Right cardiac atrium (tissue), 5 donors: ENCODE measurements around the gene DTYMK. TPM values are rescaled to one million over a fixed set of nuclear protein-coding genes. Genes with fewer than 3 reads are reported as not detected.
A peak's percentile ranks its signal among the peaks of the same experiment; 100 is the strongest.
"Not testable (repeated sequence)": the region's sequence is repeated elsewhere in the genome, so short reads cannot be mapped to it uniquely, and the experiment has no call there.

ENCODE experiments used
- ATAC-seq, 2 donors: fragments of 200-7000 bp; cut with Tn5 transposase; one replicate each; pipeline versions ENCODE4 v1.8.0 to v1.9.1; 2020; ENCODE audit warnings: moderate library complexity in 2 of 2, mild to moderate bottlenecking in 1 of 2
- DNase-seq, 3 donors: peaks; one replicate each; pipeline ENCODE4 v3.0.0-alpha.2; 2020
- H3K27ac ChIP-seq: one replicate; pipeline ENCODE4 v1.5.1; 2013; ENCODE audit warnings: mild to moderate bottlenecking, low read length, control low read depth, moderate library complexity
- H3K27me3 ChIP-seq: one replicate; pipeline ENCODE4 v1.6.1; 2013; ENCODE audit not compliant: control insufficient read depth, insufficient read depth
- H3K4me1 ChIP-seq: one replicate; pipeline ENCODE4 v1.6.1; 2013; ENCODE audit warnings: low read length; ENCODE audit not compliant: control insufficient read depth, insufficient read depth
- H3K4me3 ChIP-seq: one replicate; pipeline ENCODE4 v1.5.1; 2013; ENCODE audit warnings: low read length, control low read depth
- H3K9me3 ChIP-seq: one replicate; pipeline ENCODE4 v1.6.1; 2013; ENCODE audit warnings: low read length; ENCODE audit not compliant: control insufficient read depth
- WGBS: extraction: QIAGEN DNeasy Blood & Tissue Kit; methylation state at CpG from one replicate; pipeline ENCODE4 v1.1.7; 2013; 5-methylcytosine and 5-hydroxymethylcytosine counted together
- intact Hi-C, 4 donors: fragments of 100-400 bp; cut with DNase I; formaldehyde crosslinking; loops; one replicate each; pipeline versions ENCODE4 v1.11.0 to v1.14.0; 2022 to 2023
- long read RNA-seq, 4 donors: library from polyadenylated mRNA; unstranded; transcript quantifications; one replicate each; pipeline ENCODE4 v2.0.0, GENCODE V29; 2020 to 2021
- polyA plus RNA-seq: library from polyadenylated mRNA; stranded (reverse); fragments of 200-250 nt; gene quantifications from one replicate; pipeline ENCODE4 v1.2.3, GENCODE V29; 2013
- total RNA-seq, 4 donors: library from RNA; stranded (reverse); fragmentation: NEBNext Ultra II Directional; extraction: Animal tissue kit (Norgen Biotek cat#: 25700); gene quantifications; one replicate each; pipeline ENCODE4 v1.2.1, GENCODE V29; 2021
- donor health status: healthy with polysubstance abuse.
- donor health status: DM: no; HTN: yes; CAD: no.
- donor health status: DM: no; HTN: no; CAD: no.
- donor health status: DM: no; HTN: yes; CAD: no; lungs with severe emphysema.
- donor health status: DM: yes; HTN: yes; CAD: no.

Gene DTYMK, protein sequence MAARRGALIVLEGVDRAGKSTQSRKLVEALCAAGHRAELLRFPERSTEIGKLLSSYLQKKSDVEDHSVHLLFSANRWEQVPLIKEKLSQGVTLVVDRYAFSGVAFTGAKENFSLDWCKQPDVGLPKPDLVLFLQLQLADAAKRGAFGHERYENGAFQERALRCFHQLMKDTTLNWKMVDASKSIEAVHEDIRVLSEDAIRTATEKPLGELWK
- total RNA-seq (10 to 100 TPM in 1 of 4 donors, 1 to 10 TPM in 3; 7.3 to 11.4 (median 9.1) TPM), polyA plus RNA-seq (10.9 TPM)
- long read RNA-seq, donor 1, transcript DTYMK-201 (5 exons, 1,232 nt): major isoform, 18 of 30 reads
- long read RNA-seq, donor 1, partial matches to known transcripts: 5 of 30 reads
- long read RNA-seq, donor 1, other reads (novel, unspliced or antisense): 4 of 30 reads
- long read RNA-seq, donor 2, transcript DTYMK-201 (5 exons, 1,232 nt): major isoform, 9 of 14 reads
- long read RNA-seq, donor 2, partial matches to known transcripts: 4 of 14 reads
- long read RNA-seq, donor 2, other reads (novel, unspliced or antisense): 0 of 14 reads
- long read RNA-seq, donor 3, transcript DTYMK-201 (5 exons, 1,232 nt): major isoform, 11 of 18 reads
- long read RNA-seq, donor 3, partial matches to known transcripts: 1 of 18 reads
- long read RNA-seq, donor 3, other reads (novel, unspliced or antisense): 4 of 18 reads
- long read RNA-seq, donor 4, partial matches to known transcripts: 1 of 7 reads
- long read RNA-seq, donor 4, other reads (novel, unspliced or antisense): 0 of 7 reads

GRCh38 chr2:241686650-241687425, at the start of gene DTYMK:
Gene DTYMK (minus strand): TSS chr2:241686815. CDS start chr2:241686783, 32 bp downstream.
- Histone ChIP-seq H3K27ac (peak within 1 kb of the TSS; percentile 92), H3K4me3 (peak within 1 kb of the TSS; percentile 68), H3K27me3 (no peaks in the 10 kb centered on the region), H3K4me1 (no peaks in the 10 kb centered on the region), H3K9me3 (no peaks in the 10 kb centered on the region)
- WGBS: under 1% methylated on average over 102 of the region's 102 CpGs
- DNase-seq (peak; percentile 97 to 99 (median 99)), ATAC-seq (peak; percentile 98 to 99)
- intact Hi-C loops: no loop called here

- intact Hi-C loops: loop anchor here in 3 of 4 donors (10.0 kb wide), 1 partner anchor 139 kb away; no protein-coding TSS in a partner anchor
- no peaks in the 10 kb centered on the region for H3K9me3 ChIP-seq
- H3K27ac ChIP-seq: no peak overlapping the region
- DNase-seq (no peak), ATAC-seq (no peak)
- no peaks in the 10 kb centered on the region for H3K27me3 ChIP-seq
- H3K4me3 ChIP-seq: no peak overlapping the region
- H3K4me1 ChIP-seq: no peaks in the 10 kb centered on the region
- 91% methylated on average over 3 of the region's 3 CpGs for WGBS
Observed at GRCh38 chr2:241736111-241736510, 49.5 kb upstream of the DTYMK start.

- peak; percentile 91 to 95 for ATAC-seq
- intact Hi-C loops: loop anchor here in 3 of 4 donors (10.0 kb wide), 1 partner anchor 140 kb away; no protein-coding TSS in a partner anchor
- under 1% methylated on average over 98 of the region's 98 CpGs for WGBS
Observed at GRCh38 chr2:241734467-241735208, 48.0 kb upstream of the DTYMK start, which contains the start of gene D2HGDH. Gene D2HGDH (plus strand): TSS chr2:241734630. CDS start chr2:241735225, 595 bp downstream.

DNA sequence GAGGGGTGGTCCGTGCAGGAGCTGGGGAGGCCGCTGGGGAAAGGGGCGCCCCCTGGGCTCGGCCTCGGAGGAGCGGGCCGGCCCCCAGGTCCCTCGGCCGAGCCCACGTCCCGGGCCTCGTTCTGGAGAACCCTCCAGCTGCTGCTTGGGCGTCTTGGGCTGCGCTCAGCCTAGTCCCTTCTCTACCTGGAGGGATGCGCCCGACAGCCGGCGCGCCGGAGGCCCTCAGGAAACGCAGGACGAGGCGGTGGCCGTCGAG, 47.5 kb upstream of the DTYMK start:
- intact Hi-C loops: loop anchor here in 3 of 4 donors (10.0 kb wide), 1 partner anchor 141 kb away; no protein-coding TSS in a partner anchor
- Histone ChIP-seq H3K4me1 (no peaks in the 10 kb centered on the region), H3K4me3 (peak overlapping the region; percentile 74), H3K9me3 (no peaks in the 10 kb centered on the region), H3K27ac (no peak overlapping the region), H3K27me3 (no peaks in the 10 kb centered on the region)
- DNase-seq: no peak
- 3% methylated on average over 25 of the region's 25 CpGs for WGBS
- no peak for ATAC-seq

More at GRCh38 chr2:241734467-241735208, 48.0 kb upstream of the DTYMK start, which contains the start of gene D2HGDH:
- peak; percentile 96 to 99 (median 98) for DNase-seq
- Histone ChIP-seq H3K4me3 (peak within 1 kb of the TSS; percentile 74), H3K9me3 (no peaks in the 10 kb centered on the region), H3K27me3 (no peaks in the 10 kb centered on the region), H3K4me1 (no peaks in the 10 kb centered on the region), H3K27ac (peak within 1 kb of the TSS; percentile 75)

DNA sequence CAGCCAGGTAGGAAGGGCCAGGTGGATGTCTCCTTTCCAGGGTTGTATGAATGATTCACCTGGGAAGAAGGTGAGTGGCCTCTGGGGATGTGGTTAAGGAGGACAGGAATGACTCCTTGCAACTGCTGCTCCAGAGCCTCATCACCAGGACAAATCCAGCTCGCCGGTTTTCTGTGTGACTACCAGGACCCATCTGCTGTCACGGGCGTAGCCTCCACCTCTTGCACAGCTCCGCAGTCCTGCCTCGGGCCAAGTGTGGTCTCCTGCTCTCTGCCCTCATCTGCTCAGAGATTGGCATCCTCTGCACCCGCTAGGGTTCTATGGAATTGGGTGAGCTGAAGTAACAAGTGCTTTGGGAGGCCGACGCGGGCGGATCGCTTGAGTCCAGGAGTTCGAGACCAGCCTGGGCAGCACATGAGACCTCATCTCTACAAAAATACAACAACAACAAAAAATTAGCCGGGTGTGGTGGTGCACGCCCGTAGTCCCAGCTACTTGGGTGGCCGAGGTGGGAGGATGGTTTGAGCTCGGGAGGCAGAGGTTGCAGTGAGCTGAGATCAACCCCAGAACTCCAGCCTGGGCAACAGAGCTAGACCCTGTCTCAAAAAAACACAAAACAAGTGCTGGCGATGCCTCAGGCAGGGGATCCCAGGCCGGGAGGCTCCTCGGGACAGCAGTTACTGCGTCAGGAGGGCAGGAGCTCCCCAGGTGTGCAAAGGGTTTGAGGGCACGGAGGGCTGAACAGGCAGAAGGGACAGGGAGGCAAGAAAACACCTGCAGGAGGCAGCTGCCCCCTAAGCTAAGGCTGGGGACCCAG, 47.0 kb upstream of the DTYMK start:
- H3K4me3 ChIP-seq: peak overlapping the region; percentile 74
- H3K4me1 ChIP-seq: no peaks in the 10 kb centered on the region
- H3K9me3 ChIP-seq: no peaks in the 10 kb centered on the region
- DNase-seq: no peak
- H3K27ac ChIP-seq: no peak overlapping the region
- intact Hi-C loops: loop anchor here in 3 of 4 donors (10.0 kb wide), 1 partner anchor 141 kb away; no protein-coding TSS in a partner anchor
- WGBS: 85% methylated on average over 23 of the region's 23 CpGs
- ATAC-seq: no peak
- no peaks in the 10 kb centered on the region for H3K27me3 ChIP-seq

DNA sequence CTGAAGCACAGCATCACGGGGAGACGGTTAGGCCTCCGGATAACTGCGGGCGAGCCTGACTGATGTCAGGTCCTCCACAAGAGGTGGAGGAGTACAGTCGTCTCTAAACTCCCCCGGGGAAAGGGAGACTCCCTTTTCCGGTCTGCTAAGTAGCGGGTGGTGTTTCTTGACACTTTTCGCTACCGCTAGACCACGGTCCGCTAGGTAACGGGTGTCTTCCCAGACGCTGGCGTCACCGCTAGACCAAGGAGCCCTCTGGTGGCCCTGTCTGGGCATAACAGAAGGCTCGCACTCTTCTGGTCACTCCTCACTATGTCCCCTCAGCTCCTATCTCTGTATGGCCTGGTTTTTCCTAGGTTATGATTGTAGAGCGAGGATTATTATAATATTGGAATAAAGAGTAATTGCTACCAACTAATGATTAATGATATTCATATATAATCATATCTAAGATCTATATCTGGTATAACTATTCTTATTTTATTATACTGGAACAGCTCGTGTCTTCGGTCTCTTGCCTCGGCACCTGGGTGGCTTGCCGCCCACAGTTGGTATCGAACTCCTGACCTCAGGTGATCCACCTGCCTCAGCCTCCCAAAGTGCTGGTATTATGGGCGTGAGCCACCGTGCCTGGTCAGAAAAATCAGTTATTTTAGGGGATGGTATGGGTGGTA, 46.0 kb upstream of the DTYMK start:
- H3K27me3 ChIP-seq, H3K4me3 ChIP-seq, H3K4me1 ChIP-seq, ATAC-seq, H3K27ac ChIP-seq, H3K9me3 ChIP-seq: not testable (repeated sequence)
- DNase-seq: peak; percentile 70 to 92 (median 82)
- WGBS: 39% methylated on average over 25 of the region's 26 CpGs
- intact Hi-C loops: loop anchor here in 3 of 4 donors (10.0 kb wide), 1 partner anchor 142 kb away; no protein-coding TSS in a partner anchor

- no peaks in the 10 kb centered on the region for H3K27me3 ChIP-seq
- ATAC-seq (no peak), DNase-seq (no peak)
- WGBS: 80% methylated on average over 12 of the region's 12 CpGs
- no peaks in the 10 kb centered on the region for H3K9me3 ChIP-seq
- H3K27ac ChIP-seq: no peak overlapping the region
- no peak overlapping the region for H3K4me3 ChIP-seq
- H3K4me1 ChIP-seq: no peaks in the 10 kb centered on the region
- intact Hi-C loops: loop anchor here in 3 of 4 donors (10.0 kb wide), 1 partner anchor 144 kb away; no protein-coding TSS in a partner anchor
Observed at GRCh38 chr2:241730671-241731293, 44.2 kb upstream of the DTYMK start.

GRCh38 chr2:241729868-241730267, 43.3 kb upstream of the DTYMK start:
- intact Hi-C loops: loop anchor here (10.0 kb wide), 1 partner anchor 145 kb away; no protein-coding TSS in a partner anchor
- WGBS: 85% methylated on average over 6 of the region's 6 CpGs
- DNase-seq (no peak), ATAC-seq (no peak)
- Histone ChIP-seq H3K27ac (no peak overlapping the region), H3K27me3 (no peaks in the 10 kb centered on the region), H3K4me3 (no peak overlapping the region), H3K4me1 (no peaks in the 10 kb centered on the region), H3K9me3 (no peaks in the 10 kb centered on the region)

DNA sequence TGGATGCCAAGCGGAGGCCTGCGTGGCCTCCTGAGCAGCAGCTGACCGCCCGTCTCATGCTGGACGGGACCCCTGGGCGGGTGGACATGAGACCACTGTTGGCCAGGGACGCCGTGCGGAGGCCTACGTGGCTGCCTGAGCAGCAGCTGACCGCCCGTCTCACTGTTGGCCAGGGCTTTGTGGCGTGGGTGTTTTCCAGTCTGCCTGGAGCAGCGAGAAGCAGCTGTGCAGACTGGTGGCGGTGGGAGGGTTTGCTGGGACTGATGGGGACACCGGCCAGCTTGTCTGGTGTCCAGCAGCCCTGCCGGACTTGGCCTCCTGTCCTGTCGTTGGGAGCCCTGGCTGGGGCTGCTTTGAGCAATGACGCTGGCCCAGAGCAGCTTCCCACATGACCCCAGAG, 42.0 kb upstream of the DTYMK start:
- no peak overlapping the region for H3K4me3 ChIP-seq
- DNase-seq (peak; percentile 87 to 94 (median 92)), ATAC-seq (peak; percentile 85 to 89)
- no peaks in the 10 kb centered on the region for H3K4me1 ChIP-seq
- intact Hi-C loops: loop anchor here in 1 of 4 donors (10.0 kb wide), 1 partner anchor 146 kb away; no protein-coding TSS in a partner anchor
- H3K27me3 ChIP-seq: no peaks in the 10 kb centered on the region
- H3K9me3 ChIP-seq: no peaks in the 10 kb centered on the region
- H3K27ac ChIP-seq: peak overlapping the region; percentile 16
- 59% methylated on average over 19 of the region's 19 CpGs for WGBS
